ENCODE measurements around the gene ARHGEF10L.

Gene ARHGEF10L

GRCh38 chr1:17728123-17728712 lies 188.7 kb downstream of the ARHGEF10L start:
- no peaks in the 10 kb centered on the region for H3K4me1 ChIP-seq (ENCODE audit: control insufficient read depth, insufficient read depth, low read length)
- peaks cover 2% of the 10 kb centered on the region for H3K27me3 ChIP-seq (ENCODE audit: control insufficient read depth, insufficient read depth, low read length)
- H3K4me3 ChIP-seq (ENCODE audit: low read length) = no peak overlapping the region
- H3K9ac ChIP-seq (ENCODE audit: low read length) = no peak overlapping the region
- H3K36me3 ChIP-seq (ENCODE audit: control insufficient read depth, insufficient read depth, low read length) = no peaks in the 10 kb centered on the region
- H3K27ac ChIP-seq (ENCODE audit: low read depth, low read length) = no peak overlapping the region

- Histone ChIP-seq H3K27ac (ENCODE audit: low read depth, low read length) (no peak overlapping the region), H3K27me3 (ENCODE audit: control insufficient read depth, insufficient read depth, low read length) (peaks cover 2% of the 10 kb centered on the region), H3K4me1 (ENCODE audit: control insufficient read depth, insufficient read depth, low read length) (no peaks in the 10 kb centered on the region), H3K4me3 (ENCODE audit: low read length) (no peak overlapping the region), H3K9ac (ENCODE audit: low read length) (no peak overlapping the region), H3K36me3 (ENCODE audit: control insufficient read depth, insufficient read depth, low read length) (no peaks in the 10 kb centered on the region)
Measured at GRCh38 chr1:17729248-17729647, 189.8 kb downstream of the ARHGEF10L start.

- H3K4me3 ChIP-seq (ENCODE audit: low read length) = no peak overlapping the region
- no peaks in the 10 kb centered on the region for H3K36me3 ChIP-seq (ENCODE audit: control insufficient read depth, insufficient read depth, low read length)
- no peak overlapping the region for H3K9ac ChIP-seq (ENCODE audit: low read length)
- no peak overlapping the region for H3K27ac ChIP-seq (ENCODE audit: low read depth, low read length)
- peaks cover 2% of the 10 kb centered on the region for H3K27me3 ChIP-seq (ENCODE audit: control insufficient read depth, insufficient read depth, low read length)
- H3K4me1 ChIP-seq (ENCODE audit: control insufficient read depth, insufficient read depth, low read length) = no peaks in the 10 kb centered on the region
Measured at GRCh38 chr1:17729909-17730308, 190.4 kb downstream of the ARHGEF10L start.

- Histone ChIP-seq H3K4me3 (ENCODE audit: low read length) (no peak overlapping the region), H3K27ac (ENCODE audit: low read depth, low read length) (no peak overlapping the region), H3K27me3 (ENCODE audit: control insufficient read depth, insufficient read depth, low read length) (peaks cover 5% of the 10 kb centered on the region), H3K4me1 (ENCODE audit: control insufficient read depth, insufficient read depth, low read length) (no peaks in the 10 kb centered on the region), H3K9ac (ENCODE audit: low read length) (no peak overlapping the region), H3K36me3 (ENCODE audit: control insufficient read depth, insufficient read depth, low read length) (no peaks in the 10 kb centered on the region)
Measured at GRCh38 chr1:17731460-17731859, 192.0 kb downstream of the ARHGEF10L start.

GRCh38 chr1:17732475-17732874 lies 193.0 kb downstream of the ARHGEF10L start:
- H3K27me3 ChIP-seq (ENCODE audit: control insufficient read depth, insufficient read depth, low read length) = peaks cover 5% of the 10 kb centered on the region
- no peaks in the 10 kb centered on the region for H3K36me3 ChIP-seq (ENCODE audit: control insufficient read depth, insufficient read depth, low read length)

GRCh38 chr1:17733661-17734060 lies 194.2 kb downstream of the ARHGEF10L start:
- Histone ChIP-seq H3K9ac (ENCODE audit: low read length) (no peak overlapping the region), H3K4me3 (ENCODE audit: low read length) (no peak overlapping the region), H3K4me1 (ENCODE audit: control insufficient read depth, insufficient read depth, low read length) (no peaks in the 10 kb centered on the region), H3K27me3 (ENCODE audit: control insufficient read depth, insufficient read depth, low read length) (peaks cover 5% of the 10 kb centered on the region), H3K27ac (ENCODE audit: low read depth, low read length) (no peak overlapping the region), H3K36me3 (ENCODE audit: control insufficient read depth, insufficient read depth, low read length) (no peaks in the 10 kb centered on the region)

More at GRCh38 chr1:17732475-17732874, 193.0 kb downstream of the ARHGEF10L start:
- H3K4me3 ChIP-seq (ENCODE audit: low read length) = no peak overlapping the region
- H3K9ac ChIP-seq (ENCODE audit: low read length) = no peak overlapping the region
- no peak overlapping the region for H3K27ac ChIP-seq (ENCODE audit: low read depth, low read length)
- H3K4me1 ChIP-seq (ENCODE audit: control insufficient read depth, insufficient read depth, low read length) = no peaks in the 10 kb centered on the region

GRCh38 chr1:17734609-17735008 lies 195.1 kb downstream of the ARHGEF10L start:
- peaks cover 3% of the 10 kb centered on the region for H3K27me3 ChIP-seq (ENCODE audit: control insufficient read depth, insufficient read depth, low read length)
- no peak overlapping the region for H3K4me3 ChIP-seq (ENCODE audit: low read length)
- H3K9ac ChIP-seq (ENCODE audit: low read length) = no peak overlapping the region
- H3K4me1 ChIP-seq (ENCODE audit: control insufficient read depth, insufficient read depth, low read length) = no peaks in the 10 kb centered on the region
- H3K36me3 ChIP-seq (ENCODE audit: control insufficient read depth, insufficient read depth, low read length) = no peaks in the 10 kb centered on the region
- H3K27ac ChIP-seq (ENCODE audit: low read depth, low read length) = no peak overlapping the region

GRCh38 chr1:17735348-17735747 lies 195.8 kb downstream of the ARHGEF10L start:
- H3K9ac ChIP-seq (ENCODE audit: low read length) = no peak overlapping the region
- H3K27me3 ChIP-seq (ENCODE audit: control insufficient read depth, insufficient read depth, low read length) = peaks cover 3% of the 10 kb centered on the region
- no peak overlapping the region for H3K4me3 ChIP-seq (ENCODE audit: low read length)
- H3K36me3 ChIP-seq (ENCODE audit: control insufficient read depth, insufficient read depth, low read length) = no peaks in the 10 kb centered on the region
- H3K27ac ChIP-seq (ENCODE audit: low read depth, low read length) = no peak overlapping the region
- H3K4me1 ChIP-seq (ENCODE audit: control insufficient read depth, insufficient read depth, low read length) = no peaks in the 10 kb centered on the region

- Histone ChIP-seq H3K36me3 (ENCODE audit: control insufficient read depth, insufficient read depth, low read length) (no peaks in the 10 kb centered on the region), H3K9ac (ENCODE audit: low read length) (no peak overlapping the region), H3K4me3 (ENCODE audit: low read length) (no peak overlapping the region), H3K4me1 (ENCODE audit: control insufficient read depth, insufficient read depth, low read length) (no peaks in the 10 kb centered on the region), H3K27ac (ENCODE audit: low read depth, low read length) (no peak overlapping the region), H3K27me3 (ENCODE audit: control insufficient read depth, insufficient read depth, low read length) (peaks cover 3% of the 10 kb centered on the region)
Measured at GRCh38 chr1:17735793-17736192, 196.3 kb downstream of the ARHGEF10L start.

GRCh38 chr1:17736625-17737024 lies 197.1 kb downstream of the ARHGEF10L start:
- no peak overlapping the region for H3K27ac ChIP-seq (ENCODE audit: low read depth, low read length)
- no peaks in the 10 kb centered on the region for H3K36me3 ChIP-seq (ENCODE audit: control insufficient read depth, insufficient read depth, low read length)
- peaks cover 3% of the 10 kb centered on the region for H3K27me3 ChIP-seq (ENCODE audit: control insufficient read depth, insufficient read depth, low read length)
- no peak overlapping the region for H3K9ac ChIP-seq (ENCODE audit: low read length)
- no peaks in the 10 kb centered on the region for H3K4me1 ChIP-seq (ENCODE audit: control insufficient read depth, insufficient read depth, low read length)
- no peak overlapping the region for H3K4me3 ChIP-seq (ENCODE audit: low read length)

- no peak overlapping the region for H3K4me3 ChIP-seq (ENCODE audit: low read length)
- no peak overlapping the region for H3K27ac ChIP-seq (ENCODE audit: low read depth, low read length)
- peaks cover 3% of the 10 kb centered on the region for H3K27me3 ChIP-seq (ENCODE audit: control insufficient read depth, insufficient read depth, low read length)
- no peaks in the 10 kb centered on the region for H3K36me3 ChIP-seq (ENCODE audit: control insufficient read depth, insufficient read depth, low read length)
- no peaks in the 10 kb centered on the region for H3K4me1 ChIP-seq (ENCODE audit: control insufficient read depth, insufficient read depth, low read length)
- no peak overlapping the region for H3K9ac ChIP-seq (ENCODE audit: low read length)
Measured at GRCh38 chr1:17739050-17739449, 199.6 kb downstream of the ARHGEF10L start.

- Histone ChIP-seq H3K4me3 (ENCODE audit: low read length) (no peak overlapping the region), H3K27me3 (ENCODE audit: control insufficient read depth, insufficient read depth, low read length) (no peaks in the 10 kb centered on the region)
Measured at GRCh38 chr1:17741052-17741451, 201.6 kb downstream of the ARHGEF10L start.

GRCh38 chr1:17742583-17742982 lies 203.1 kb downstream of the ARHGEF10L start:
- Histone ChIP-seq H3K9ac (ENCODE audit: low read length) (no peak overlapping the region), H3K27ac (ENCODE audit: low read depth, low read length) (no peak overlapping the region), H3K4me3 (ENCODE audit: low read length) (no peak overlapping the region), H3K27me3 (ENCODE audit: control insufficient read depth, insufficient read depth, low read length) (no peaks in the 10 kb centered on the region), H3K4me1 (ENCODE audit: control insufficient read depth, insufficient read depth, low read length) (no peaks in the 10 kb centered on the region), H3K36me3 (ENCODE audit: control insufficient read depth, insufficient read depth, low read length) (no peaks in the 10 kb centered on the region)

More at GRCh38 chr1:17741052-17741451, 201.6 kb downstream of the ARHGEF10L start:
- Histone ChIP-seq H3K36me3 (ENCODE audit: control insufficient read depth, insufficient read depth, low read length) (no peaks in the 10 kb centered on the region), H3K27ac (ENCODE audit: low read depth, low read length) (no peak overlapping the region), H3K9ac (ENCODE audit: low read length) (no peak overlapping the region), H3K4me1 (ENCODE audit: control insufficient read depth, insufficient read depth, low read length) (no peaks in the 10 kb centered on the region)
